Liver (tissue), 3 donors: ENCODE results near the gene IL17REL.

ENCODE experiments used
- CTCF ChIP-seq: fragments of 150-350 bp; IDR thresholded peaks from 2 replicates; pipeline ENCODE4 v1.5.1; 2017; ENCODE audit warnings: improper control_type of control experiment, low read depth, low read length; ENCODE audit not compliant: missing input control
- EGR1 ChIP-seq, 2 donors: IDR thresholded peaks; 2 replicates each; pipeline ENCODE4 v1.6.1; 2016 to 2018; ENCODE audit warnings: antibody characterized with exemption in 2 of 2, low read depth in 2 of 2
- SP1 ChIP-seq: IDR thresholded peaks from 2 replicates; pipeline ENCODE4 v1.6.1; 2018; ENCODE audit warnings: antibody characterized with exemption, mild to moderate bottlenecking
- TAF1 ChIP-seq: conservative IDR thresholded peaks from 2 replicates; pipeline ENCODE4 v1.6.1; 2016; ENCODE audit warnings: antibody characterized with exemption, mild to moderate bottlenecking
- TF ChIP-seq, protein P1 (sequence below): IDR thresholded peaks from 2 replicates; pipeline ENCODE4 v1.6.1; 2016; ENCODE audit warnings: antibody characterized with exemption
- TF ChIP-seq, protein P2 (sequence below): IDR thresholded peaks from 2 replicates; pipeline ENCODE4 v1.6.1; 2016; ENCODE audit warnings: antibody characterized with exemption
- donor health status: healthy.
- donor health status: healthy.

GRCh38 chr22:49951678-49951985 lies 60.9 kb downstream of the IL17REL start:
- TF ChIP-seq CTCF = no peak
- no peak for TF ChIP-seq TAF1
- TF ChIP-seq, protein P1, sequence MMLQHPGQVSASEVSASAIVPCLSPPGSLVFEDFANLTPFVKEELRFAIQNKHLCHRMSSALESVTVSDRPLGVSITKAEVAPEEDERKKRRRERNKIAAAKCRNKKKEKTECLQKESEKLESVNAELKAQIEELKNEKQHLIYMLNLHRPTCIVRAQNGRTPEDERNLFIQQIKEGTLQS = no peak
- TF ChIP-seq, protein P2, sequence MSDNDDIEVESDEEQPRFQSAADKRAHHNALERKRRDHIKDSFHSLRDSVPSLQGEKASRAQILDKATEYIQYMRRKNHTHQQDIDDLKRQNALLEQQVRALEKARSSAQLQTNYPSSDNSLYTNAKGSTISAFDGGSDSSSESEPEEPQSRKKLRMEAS = no peak
- no peak for TF ChIP-seq EGR1 (IDR thresholded peaks at IDR 0.05; ENCODE audit: low read depth in 2 of 2)
- TF ChIP-seq SP1 = no peak
